Stomach smooth muscle (tissue), 2 donors: Measurements from ENCODE around the gene PKP2.

Source experiments
- H3K27ac ChIP-seq: one replicate; pipeline ENCODE4 v1.7.0; 2013; ENCODE audit warnings: mild to moderate bottlenecking, low read length, inconsistent platforms
- H3K27me3 ChIP-seq, 2 donors: one replicate each; pipeline ENCODE4 v1.7.0; 2013; ENCODE audit warnings: low read length in 2 of 2; ENCODE audit not compliant: insufficient read depth in 2 of 2, control insufficient read depth in 1 of 2
- H3K36me3 ChIP-seq, 2 donors: one replicate each; pipeline ENCODE4 v1.7.0; 2013; ENCODE audit warnings: low read length in 2 of 2; ENCODE audit not compliant: control insufficient read depth in 2 of 2, insufficient read depth in 2 of 2
- H3K4me1 ChIP-seq: one replicate; pipeline ENCODE4 v1.7.0; 2013; ENCODE audit warnings: low read length; ENCODE audit not compliant: control insufficient read depth, insufficient read depth
- H3K4me3 ChIP-seq, 2 donors: one replicate each; pipeline ENCODE4 v1.7.0; 2013; ENCODE audit warnings: low read length in 2 of 2
- H3K9ac ChIP-seq, 2 donors: one replicate each; pipeline ENCODE4 v1.7.0; 2013; ENCODE audit warnings: low read length in 2 of 2, mild to moderate bottlenecking in 1 of 2
- H3K9me3 ChIP-seq, 2 donors: one replicate each; pipeline ENCODE4 v1.7.0; 2013; ENCODE audit warnings: low read length in 2 of 2; ENCODE audit not compliant: control insufficient read depth in 2 of 2
- donor health status: healthy.
- donor health status: Pancreatic carcinoma.

The PKP2 gene

DNA sequence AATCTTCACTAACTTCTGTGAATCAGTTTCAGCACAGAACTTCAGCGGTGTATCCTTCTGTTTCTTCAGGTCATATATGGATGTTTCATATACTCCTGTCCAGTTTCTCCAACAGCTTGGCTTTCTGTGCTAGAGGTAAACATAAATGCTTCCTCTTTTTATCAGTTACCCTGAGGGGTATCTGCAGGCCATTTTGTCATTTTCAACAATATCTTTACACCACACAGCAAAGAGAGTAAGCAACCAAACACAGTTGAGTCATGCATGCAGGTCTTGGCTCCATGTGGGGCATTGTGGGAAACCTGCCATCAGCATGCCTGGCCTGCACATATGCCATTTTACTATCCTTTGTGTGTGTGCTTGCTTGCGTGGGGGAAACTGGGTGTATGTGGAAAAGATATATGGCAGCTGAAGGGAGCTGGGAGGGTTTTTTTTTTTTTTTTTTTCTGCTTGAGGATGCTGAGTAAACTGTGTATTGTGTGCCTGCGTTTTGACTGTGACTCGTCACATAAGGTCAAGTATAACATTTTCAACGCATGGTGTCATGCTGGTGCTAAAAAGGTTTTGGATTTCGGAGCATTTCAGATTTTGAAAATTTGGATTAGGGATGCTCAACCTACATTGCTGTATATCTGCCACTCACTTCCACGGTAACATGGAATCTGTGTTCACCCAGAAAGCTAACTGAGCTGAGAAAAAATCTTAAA, 84.7 kb downstream of the PKP2 start:
- H3K36me3 ChIP-seq = no peaks in the 10 kb centered on the region
- H3K27me3 ChIP-seq = no peaks in the 10 kb centered on the region
- no peaks in the 10 kb centered on the region for H3K4me1 ChIP-seq
- H3K9ac ChIP-seq = no peak overlapping the region
- H3K27ac ChIP-seq = no peak overlapping the region
- H3K9me3 ChIP-seq = no peaks in the 10 kb centered on the region
- H3K4me3 ChIP-seq = no peak overlapping the region

GRCh38 chr12:32809846-32810245, 86.7 kb downstream of the PKP2 start:
- no peak overlapping the region for H3K4me3 ChIP-seq
- H3K9ac ChIP-seq = no peak overlapping the region
- H3K36me3 ChIP-seq = no peaks in the 10 kb centered on the region
- H3K27me3 ChIP-seq = no peaks in the 10 kb centered on the region
- H3K27ac ChIP-seq = no peak overlapping the region
- no peaks in the 10 kb centered on the region for H3K9me3 ChIP-seq
- H3K4me1 ChIP-seq = no peaks in the 10 kb centered on the region

DNA sequence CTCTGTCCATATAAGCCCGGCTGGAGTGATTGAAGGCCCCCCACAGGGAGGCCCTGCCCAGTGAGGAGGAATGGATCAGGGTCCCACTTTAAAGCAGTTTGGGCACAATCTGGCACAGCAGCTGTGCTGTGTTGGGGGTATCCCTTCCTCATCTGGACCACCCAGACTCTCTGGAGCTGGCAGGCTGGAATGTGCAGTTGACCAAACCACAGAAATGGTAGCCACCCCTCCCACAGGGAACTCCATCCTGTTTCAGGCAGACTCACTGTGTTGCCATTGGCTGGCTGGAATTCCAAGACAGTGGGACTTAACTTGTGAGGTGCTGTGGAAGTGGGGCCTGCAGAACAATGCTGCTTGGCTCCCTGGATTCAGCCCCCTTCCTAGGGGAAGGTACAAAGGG, 87.4 kb downstream of the PKP2 start:
- H3K9ac ChIP-seq = no peak overlapping the region
- H3K27me3 ChIP-seq = no peaks in the 10 kb centered on the region
- H3K4me1 ChIP-seq = no peaks in the 10 kb centered on the region
- H3K4me3 ChIP-seq = no peak overlapping the region
- no peak overlapping the region for H3K27ac ChIP-seq
- H3K36me3 ChIP-seq = no peaks in the 10 kb centered on the region
- no peaks in the 10 kb centered on the region for H3K9me3 ChIP-seq

GRCh38 chr12:32804301-32804700, 92.3 kb downstream of the PKP2 start:
- no peaks in the 10 kb centered on the region for H3K27me3 ChIP-seq

DNA sequence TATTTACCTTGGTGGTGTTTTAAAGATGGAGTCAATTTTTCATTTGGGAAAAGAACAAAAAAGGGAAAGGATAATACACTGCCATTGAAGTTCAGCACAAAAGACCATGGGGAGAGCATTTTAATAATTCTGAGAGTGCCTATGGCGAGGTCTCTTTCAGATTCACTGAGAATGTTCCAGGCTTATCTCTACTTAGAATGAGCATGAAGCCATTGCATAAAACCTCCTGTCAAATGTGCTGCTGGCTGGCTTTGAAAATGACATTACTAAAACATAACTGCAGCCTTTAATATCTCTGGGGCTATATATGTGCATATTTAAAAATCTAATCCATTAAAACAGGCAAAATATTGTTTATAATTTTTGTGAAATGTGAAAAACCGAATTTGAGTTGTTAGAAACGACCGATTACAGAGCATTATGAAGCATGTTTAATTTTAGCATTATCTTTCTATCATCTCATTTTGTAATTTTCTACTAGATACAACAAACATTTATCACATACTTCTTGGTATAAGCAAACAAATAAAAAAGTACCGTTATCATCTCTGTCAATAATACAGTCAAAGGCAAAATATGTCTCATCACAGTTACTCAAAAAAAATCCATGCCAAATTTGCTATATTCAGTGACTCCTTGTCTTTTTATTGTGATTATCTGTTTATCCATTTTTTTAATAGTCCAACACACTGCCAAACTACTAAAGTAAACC, 95.2 kb downstream of the PKP2 start:
- no peaks in the 10 kb centered on the region for H3K4me1 ChIP-seq
- no peak overlapping the region for H3K27ac ChIP-seq
- peaks cover 0 to 2% of the 10 kb centered on the region in 2 donors for H3K36me3 ChIP-seq
- H3K9me3 ChIP-seq = no peaks in the 10 kb centered on the region
- no peak overlapping the region for H3K4me3 ChIP-seq
- no peaks in the 10 kb centered on the region for H3K27me3 ChIP-seq
- H3K9ac ChIP-seq = no peak overlapping the region

More at GRCh38 chr12:32804301-32804700, 92.3 kb downstream of the PKP2 start:
- Histone ChIP-seq H3K9me3 (no peaks in the 10 kb centered on the region), H3K4me3 (no peak overlapping the region), H3K36me3 (peaks cover 0 to 2% of the 10 kb centered on the region in 2 donors), H3K9ac (no peak overlapping the region), H3K4me1 (no peaks in the 10 kb centered on the region), H3K27ac (no peak overlapping the region)

DNA sequence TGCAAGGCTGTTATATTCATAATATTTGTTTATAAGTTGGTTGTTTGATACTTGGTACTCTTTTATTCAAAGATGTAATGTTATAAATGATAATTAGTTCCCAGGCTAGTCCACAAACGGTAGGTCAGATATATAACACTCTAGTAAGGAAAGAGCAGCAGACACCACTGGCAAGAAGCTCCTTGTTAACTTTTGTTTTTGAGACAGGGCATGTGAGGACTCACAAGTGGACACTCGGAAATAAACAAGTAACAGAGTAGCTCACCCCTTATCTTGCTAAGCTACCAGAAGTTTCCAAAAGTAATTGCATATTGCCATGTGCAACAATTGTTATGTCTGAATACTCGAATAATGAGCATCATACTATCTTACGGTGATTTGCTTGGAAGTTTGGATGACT, 102.3 kb downstream of the PKP2 start:
- no peaks in the 10 kb centered on the region for H3K4me1 ChIP-seq
- no peaks in the 10 kb centered on the region for H3K27me3 ChIP-seq
- H3K36me3 ChIP-seq = peaks cover 0 to 13% of the 10 kb centered on the region in 2 donors
- H3K4me3 ChIP-seq = no peak overlapping the region
- H3K9me3 ChIP-seq = no peaks in the 10 kb centered on the region
- no peak overlapping the region for H3K27ac ChIP-seq
- H3K9ac ChIP-seq = no peak overlapping the region

DNA sequence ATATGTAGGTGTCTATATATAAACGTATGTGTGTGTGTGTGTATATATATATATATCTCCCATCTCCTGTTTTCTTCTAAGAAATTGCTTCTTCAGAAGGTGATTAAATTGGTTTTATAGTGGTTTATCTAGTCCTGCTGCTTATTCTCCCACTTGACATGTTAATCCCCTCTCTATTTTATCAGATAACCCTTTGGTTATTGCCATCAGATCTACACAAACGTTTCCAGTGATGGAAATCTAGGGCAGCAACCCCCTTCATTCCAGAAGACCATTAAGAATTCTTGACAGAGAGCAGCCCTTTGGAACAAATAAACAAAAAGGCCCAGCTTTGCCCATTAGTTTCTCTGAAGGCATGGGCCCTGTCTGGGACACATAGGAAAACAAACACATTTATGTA, 106.7 kb downstream of the PKP2 start:
- no peaks in the 10 kb centered on the region for H3K9me3 ChIP-seq
- H3K27me3 ChIP-seq = no peaks in the 10 kb centered on the region
- H3K36me3 ChIP-seq = peaks cover 0 to 7% of the 10 kb centered on the region in 2 donors
- no peak overlapping the region for H3K9ac ChIP-seq
- no peak overlapping the region for H3K27ac ChIP-seq
- H3K4me1 ChIP-seq = no peaks in the 10 kb centered on the region
- no peak overlapping the region for H3K4me3 ChIP-seq

GRCh38 chr12:32789446-32789845, 107.1 kb downstream of the PKP2 start:
- Histone ChIP-seq H3K27me3 (no peaks in the 10 kb centered on the region), H3K4me1 (no peaks in the 10 kb centered on the region), H3K36me3 (peaks cover 0 to 5% of the 10 kb centered on the region in 2 donors), H3K4me3 (no peak overlapping the region), H3K9ac (no peak overlapping the region), H3K9me3 (no peaks in the 10 kb centered on the region), H3K27ac (no peak overlapping the region)

GRCh38 chr12:32788405-32788804, 108.2 kb downstream of the PKP2 start:
- H3K27me3 ChIP-seq = no peaks in the 10 kb centered on the region
- H3K4me1 ChIP-seq = no peaks in the 10 kb centered on the region
- no peak overlapping the region for H3K9ac ChIP-seq
- no peak overlapping the region for H3K4me3 ChIP-seq
- no peaks in the 10 kb centered on the region for H3K9me3 ChIP-seq
- no peak overlapping the region for H3K27ac ChIP-seq
- H3K36me3 ChIP-seq = peaks cover 0 to 5% of the 10 kb centered on the region in 2 donors

- Histone ChIP-seq H3K27me3 (no peaks in the 10 kb centered on the region), H3K36me3 (no peaks in the 10 kb centered on the region), H3K4me1 (no peaks in the 10 kb centered on the region), H3K4me3 (no peak overlapping the region), H3K9me3 (no peaks in the 10 kb centered on the region), H3K27ac (no peak overlapping the region), H3K9ac (no peak overlapping the region)
These were observed 111.0 kb downstream of the PKP2 start for GRCh38 chr12:32785557-32785956.

GRCh38 chr12:32783029-32783428, 113.5 kb downstream of the PKP2 start:
- Histone ChIP-seq H3K9ac (no peak overlapping the region), H3K36me3 (no peaks in the 10 kb centered on the region), H3K4me3 (no peak overlapping the region), H3K4me1 (no peaks in the 10 kb centered on the region), H3K27me3 (no peaks in the 10 kb centered on the region), H3K27ac (no peak overlapping the region), H3K9me3 (no peaks in the 10 kb centered on the region)
